ENCODE results near the gene TARS3. TPM values are rescaled to one million over a fixed set of nuclear protein-coding genes. Genes with fewer than 3 reads are reported as not detected.

TARS3 gene
- total and polyA plus RNA-seq, 11 donors: 8.3 to 44.3 (median 32.5) TPM

DNA sequence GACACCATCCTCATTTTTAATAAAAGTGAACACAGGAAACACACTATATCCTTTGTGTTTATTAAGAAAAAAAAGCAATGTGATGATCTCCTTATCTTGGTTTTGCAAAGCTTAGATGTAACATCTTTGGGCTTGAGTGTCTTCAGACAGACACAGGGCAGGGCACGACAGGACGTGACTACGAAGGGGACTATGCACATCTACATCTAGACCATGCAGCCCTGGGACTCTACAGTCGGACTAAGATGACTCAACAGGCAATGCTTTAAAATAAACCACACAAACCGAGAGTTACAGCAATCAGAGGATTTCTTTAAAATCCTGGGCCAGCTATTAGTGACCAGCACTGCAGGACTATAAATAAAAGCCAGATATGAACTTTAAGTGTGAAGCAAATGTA, 49.3 kb downstream of the TARS3 start:
- no peak for ATAC-seq
- peaks cover 0 to 74% (median 38%) of the 10 kb centered on the region in 9 donors for H3K36me3 ChIP-seq
- 79 to 87% (median 86%) methylated on average over 5 of the region's 5 CpGs for WGBS, 4 donors
- H3K27me3 ChIP-seq: no peaks in the 10 kb centered on the region
- TF ChIP-seq POLR2A (IDR thresholded peaks at IDR 0.05): no peak
- TF ChIP-seq, protein P1, sequence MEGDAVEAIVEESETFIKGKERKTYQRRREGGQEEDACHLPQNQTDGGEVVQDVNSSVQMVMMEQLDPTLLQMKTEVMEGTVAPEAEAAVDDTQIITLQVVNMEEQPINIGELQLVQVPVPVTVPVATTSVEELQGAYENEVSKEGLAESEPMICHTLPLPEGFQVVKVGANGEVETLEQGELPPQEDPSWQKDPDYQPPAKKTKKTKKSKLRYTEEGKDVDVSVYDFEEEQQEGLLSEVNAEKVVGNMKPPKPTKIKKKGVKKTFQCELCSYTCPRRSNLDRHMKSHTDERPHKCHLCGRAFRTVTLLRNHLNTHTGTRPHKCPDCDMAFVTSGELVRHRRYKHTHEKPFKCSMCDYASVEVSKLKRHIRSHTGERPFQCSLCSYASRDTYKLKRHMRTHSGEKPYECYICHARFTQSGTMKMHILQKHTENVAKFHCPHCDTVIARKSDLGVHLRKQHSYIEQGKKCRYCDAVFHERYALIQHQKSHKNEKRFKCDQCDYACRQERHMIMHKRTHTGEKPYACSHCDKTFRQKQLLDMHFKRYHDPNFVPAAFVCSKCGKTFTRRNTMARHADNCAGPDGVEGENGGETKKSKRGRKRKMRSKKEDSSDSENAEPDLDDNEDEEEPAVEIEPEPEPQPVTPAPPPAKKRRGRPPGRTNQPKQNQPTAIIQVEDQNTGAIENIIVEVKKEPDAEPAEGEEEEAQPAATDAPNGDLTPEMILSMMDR (IDR thresholded peaks at IDR 0.05): no peak
- H3K4me3 ChIP-seq: no peak overlapping the region
- no peak for DNase-seq
- no peaks in the 10 kb centered on the region for H3K9me3 ChIP-seq
- no peak overlapping the region for H3K27ac ChIP-seq
- intact Hi-C loops (cut with DNase I): no loop called here
- no peaks in the 10 kb centered on the region for H3K4me1 ChIP-seq

DNA sequence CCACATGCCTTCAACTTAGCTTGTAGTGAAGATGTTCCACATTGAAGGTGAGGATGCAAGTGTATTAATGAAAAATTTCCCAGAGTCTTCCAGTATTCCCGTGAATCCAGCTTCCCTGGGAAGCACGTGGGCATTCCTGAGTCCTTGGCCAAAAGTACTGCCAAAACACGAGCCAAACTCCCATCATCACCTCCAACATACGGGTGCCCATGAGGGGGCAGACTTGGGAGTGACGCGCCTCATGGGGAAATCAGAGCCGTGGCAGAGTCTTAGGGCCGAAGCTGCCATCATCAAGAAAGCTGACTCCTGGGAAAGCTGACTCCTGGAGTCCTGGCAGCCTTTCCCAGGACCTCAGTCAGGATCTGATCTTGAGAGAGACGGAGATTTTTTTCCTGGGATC, 52.0 kb downstream of the TARS3 start:
- no peak for TF ChIP-seq POLR2A (IDR thresholded peaks at IDR 0.05)
- TF ChIP-seq, protein P1 (IDR thresholded peaks at IDR 0.05): no peak
- no peaks in the 10 kb centered on the region for H3K4me1 ChIP-seq
- peaks cover 3 to 83% (median 48%) of the 10 kb centered on the region in 9 donors for H3K36me3 ChIP-seq
- H3K27me3 ChIP-seq: no peaks in the 10 kb centered on the region
- no peak overlapping the region for H3K27ac ChIP-seq
- intact Hi-C loops (cut with DNase I): no loop called here
- 47 to 66% (median 54%) methylated on average over 8 to 9 of the region's 9 CpGs for WGBS, 4 donors
- DNase-seq (peak in 1 of 5 donors; percentile 38), ATAC-seq (peak in 3 of 4 donors; percentile 14 to 60 (median 19))
- H3K4me3 ChIP-seq: no peak overlapping the region
- H3K9me3 ChIP-seq: peaks cover 0 to 4% (median 0%) of the 10 kb centered on the region in 12 donors

DNA sequence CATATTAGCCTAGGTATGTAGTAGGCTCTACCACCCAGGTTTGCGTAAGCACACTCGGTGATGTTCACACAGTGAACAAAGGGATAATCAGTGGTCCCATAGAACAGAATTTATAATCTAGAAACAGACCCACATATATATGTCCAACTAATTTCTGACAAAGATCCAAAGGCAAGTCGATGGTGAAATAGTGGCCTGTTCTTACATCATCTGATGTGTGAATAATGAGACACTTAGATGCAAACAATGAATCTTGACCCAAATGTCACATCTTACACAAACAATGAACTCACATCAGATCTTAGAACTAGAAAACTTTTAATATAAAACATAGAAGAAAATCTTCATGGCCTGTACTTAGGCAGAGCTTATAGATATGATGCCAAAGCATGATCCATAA, 54.5 kb downstream of the TARS3 start:
- DNase-seq (no peak), ATAC-seq (no peak)
- TF ChIP-seq, protein P1 (IDR thresholded peaks at IDR 0.05): no peak
- no peak for TF ChIP-seq POLR2A (IDR thresholded peaks at IDR 0.05)
- no peak overlapping the region for H3K27ac ChIP-seq
- H3K9me3 ChIP-seq: peaks cover 0 to 11% (median 0%) of the 10 kb centered on the region in 12 donors
- no peak overlapping the region for H3K4me3 ChIP-seq
- H3K27me3 ChIP-seq: no peaks in the 10 kb centered on the region
- no peaks in the 10 kb centered on the region for H3K4me1 ChIP-seq
- intact Hi-C loops (cut with DNase I): no loop called here
- H3K36me3 ChIP-seq: peaks cover 3 to 71% (median 41%) of the 10 kb centered on the region in 9 donors
- 92 to 97% (median 94%) methylated on average over 3 of the region's 3 CpGs for WGBS, 4 donors

DNA sequence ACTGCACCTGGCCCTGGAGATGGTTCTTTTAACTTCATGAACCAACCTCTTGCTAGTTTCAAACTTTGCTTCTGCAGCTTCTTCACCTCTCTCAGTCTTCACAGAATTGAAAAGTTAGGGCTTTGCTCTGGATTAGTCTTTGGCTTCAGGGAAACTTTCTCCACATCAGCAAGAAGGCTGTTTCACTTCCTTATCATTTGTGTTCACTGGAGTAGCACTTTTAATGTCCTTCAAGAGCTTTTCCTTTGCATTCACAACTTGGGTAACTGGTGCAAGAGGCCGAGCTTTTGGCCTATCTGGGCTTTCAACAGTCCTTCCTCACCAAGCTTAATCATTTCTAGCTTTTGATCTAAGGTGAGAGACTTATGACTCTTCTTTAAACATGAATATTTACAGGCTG, 56.4 kb downstream of the TARS3 start:
- H3K4me1 ChIP-seq: no peaks in the 10 kb centered on the region
- intact Hi-C loops (cut with DNase I): no loop called here

More for the DNA sequence above, 56.4 kb downstream of the TARS3 start:
- WGBS, 4 donors: 90 to 94% (median 93%) methylated on average over 1 of the region's 1 CpG
- Histone ChIP-seq H3K27me3 (no peaks in the 10 kb centered on the region), H3K9me3 (peaks cover 0 to 11% (median 0%) of the 10 kb centered on the region in 12 donors), H3K4me3 (no peak overlapping the region), H3K36me3 (peaks cover 3 to 59% (median 25%) of the 10 kb centered on the region in 9 donors), H3K27ac (peak overlapping the region in 1 of 12 donors; percentile 24)
- DNase-seq (no peak), ATAC-seq (no peak)
- TF ChIP-seq POLR2A (IDR thresholded peaks at IDR 0.05): no peak
- TF ChIP-seq, protein P1 (IDR thresholded peaks at IDR 0.05): no peak

Data from heart left ventricle (tissue), 16 donors.